DMS79 treated with DMSO at 0.1 percent for 48 hours (cell line): ENCODE data around the gene PI4KB.
A peak's percentile ranks its signal among the peaks of the same experiment; 100 is the strongest.
"Not testable (repeated sequence)": the region's sequence is repeated elsewhere in the genome, so short reads cannot be mapped to it uniquely, and the experiment has no call there.

Source experiments
- DNase-seq: peaks from one replicate; lab custom pipeline; 2025; lab: John Stamatoyannopoulos, UW

PI4KB gene

DNA sequence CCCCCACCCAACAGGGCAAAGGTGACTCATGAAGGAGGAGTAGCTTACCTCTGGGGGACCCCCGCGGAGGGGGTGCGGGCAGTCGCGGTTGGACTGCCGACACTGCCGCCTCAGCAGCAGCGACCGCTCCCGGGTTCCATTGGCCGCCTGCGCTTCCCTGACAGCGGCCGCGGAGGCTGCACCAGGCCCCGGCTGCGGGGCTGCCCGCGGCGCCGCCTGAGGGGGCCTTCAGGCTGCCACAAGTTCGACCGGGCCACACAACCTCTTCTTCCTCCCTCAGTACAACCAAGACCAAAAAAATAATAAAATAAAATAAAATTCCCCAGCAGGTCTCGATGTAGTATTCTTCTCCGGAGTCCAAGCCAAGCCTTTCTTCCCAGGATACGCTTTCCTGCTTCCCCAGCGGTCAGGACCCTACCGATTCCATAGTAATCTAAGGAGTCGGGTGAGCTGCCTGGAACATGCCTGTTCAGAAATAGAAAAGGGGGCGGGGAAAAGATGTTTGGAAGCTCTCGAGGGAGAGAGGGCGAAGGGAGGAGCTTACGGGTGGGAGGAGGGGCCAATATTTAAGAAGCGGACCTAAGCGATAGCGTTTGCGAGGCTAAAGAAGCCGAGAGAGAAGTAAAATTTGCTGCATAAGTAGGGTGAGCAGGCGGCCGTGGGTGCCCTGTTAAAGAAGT is at the start of gene PI4KB:
Gene PI4KB (minus strand): TSS at position 194 of the 680 bp plus-strand sequence. CDS start 10,935 bp downstream, outside the sequence.
- DNase-seq: peak; percentile 98

GRCh38 chr1:151373196-151373595 is 46.0 kb upstream of the PI4KB start:
- DNase-seq: no peak

- peak; percentile 92 for DNase-seq
Measured at GRCh38 chr1:151372058-151372934, 45.1 kb upstream of the PI4KB start, which contains the start of gene SELENBP1. SELENBP1 (minus strand) TSS chr1:151372705; CDS start chr1:151372641, 64 bp downstream.

DNA sequence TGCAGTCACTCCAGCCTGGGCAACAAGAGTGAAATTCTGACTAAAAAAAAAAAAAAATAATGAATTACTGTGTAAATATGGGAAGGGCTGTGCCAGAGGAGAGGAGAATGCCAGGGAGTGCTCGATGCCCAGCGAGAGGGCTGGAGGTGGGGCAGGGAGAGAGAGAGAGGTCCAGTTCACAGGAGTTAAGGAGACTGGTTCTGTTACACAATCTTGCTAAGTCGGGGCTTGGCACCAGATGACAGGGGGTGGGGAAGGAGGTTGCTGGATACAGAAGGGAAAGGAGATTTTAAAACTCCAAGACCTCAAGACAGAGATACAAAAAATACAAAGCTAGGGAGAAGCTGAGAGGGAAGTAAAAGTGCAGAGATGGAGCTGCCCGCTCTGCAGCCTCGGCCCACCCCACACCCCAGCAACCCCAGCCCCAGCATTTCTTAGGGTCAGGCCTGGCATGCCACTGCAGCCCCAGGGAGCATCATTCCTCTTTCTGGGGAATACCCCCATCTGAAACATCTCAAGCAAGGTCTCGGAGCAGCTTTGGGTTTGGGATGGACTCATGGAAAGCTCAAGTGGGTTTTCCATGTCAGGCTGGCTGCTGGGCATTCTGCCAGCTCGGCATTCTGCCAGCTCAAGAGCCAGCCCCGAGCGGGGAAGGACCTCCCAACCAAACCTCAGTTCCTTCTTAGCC is 44.3 kb upstream of the PI4KB start:
- DNase-seq: peak; percentile 78

DNA sequence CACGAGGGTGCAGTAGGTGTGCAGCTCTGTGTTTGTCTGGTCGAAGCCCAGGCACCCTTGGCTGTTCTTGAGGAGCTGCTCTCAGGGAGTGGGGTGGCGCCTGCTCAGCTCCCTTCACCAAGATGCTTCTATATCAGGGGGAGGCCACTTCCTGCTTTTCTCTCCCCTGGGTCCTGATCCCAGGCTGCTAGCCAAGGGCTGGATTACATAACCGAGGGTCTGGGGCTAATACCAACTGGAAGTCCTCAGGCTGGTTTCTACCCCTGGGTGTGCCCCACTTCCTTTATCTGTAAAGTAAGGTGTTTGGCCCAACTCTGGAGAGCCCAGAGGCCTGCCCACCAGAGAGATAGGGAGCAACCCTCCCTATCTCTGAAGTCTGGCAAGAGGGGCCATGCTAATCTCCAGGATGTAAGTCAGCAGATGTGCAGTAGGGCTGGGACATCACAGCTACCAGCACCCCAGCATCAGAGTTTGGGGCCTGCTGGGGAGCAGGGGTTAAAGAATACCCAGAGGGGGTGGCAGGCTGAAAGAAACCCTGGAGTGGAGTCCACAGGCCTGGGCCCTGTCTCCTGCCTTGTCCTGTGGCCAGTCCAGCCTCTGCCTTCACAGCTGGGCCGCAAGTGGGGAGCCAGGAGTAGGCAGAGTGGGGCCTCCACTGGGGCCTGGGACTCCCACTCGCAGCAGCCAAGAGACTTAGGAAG is 43.1 kb upstream of the PI4KB start:
- peak; percentile 15 for DNase-seq

DNA sequence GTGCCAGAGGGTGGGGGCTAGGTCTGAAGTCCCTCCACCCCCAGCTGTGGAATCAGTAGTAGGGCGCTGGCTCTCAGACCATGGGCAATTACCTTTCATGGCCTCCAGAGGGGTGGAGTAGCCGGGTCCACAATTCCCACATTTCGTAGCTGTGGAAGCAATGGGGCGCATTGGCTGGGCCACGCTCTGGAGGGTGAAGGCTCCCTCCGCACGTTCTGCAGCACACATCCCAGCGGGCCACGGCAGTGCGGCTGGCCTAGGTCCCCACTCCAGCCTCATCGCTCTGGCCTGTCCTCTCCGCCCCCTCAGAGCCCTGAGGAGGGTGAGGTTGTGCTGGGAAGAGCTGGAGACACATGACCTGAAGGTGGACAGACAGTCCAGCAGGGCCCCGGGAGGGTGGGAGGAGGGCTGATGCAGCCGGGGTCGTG is 42.4 kb upstream of the PI4KB start:
- no peak for DNase-seq

GRCh38 chr1:151369302-151369610 is 42.0 kb upstream of the PI4KB start:
- no peak for DNase-seq

GRCh38 chr1:151368393-151369301 is 41.4 kb upstream of the PI4KB start:
- peak; percentile 83 for DNase-seq

DNA sequence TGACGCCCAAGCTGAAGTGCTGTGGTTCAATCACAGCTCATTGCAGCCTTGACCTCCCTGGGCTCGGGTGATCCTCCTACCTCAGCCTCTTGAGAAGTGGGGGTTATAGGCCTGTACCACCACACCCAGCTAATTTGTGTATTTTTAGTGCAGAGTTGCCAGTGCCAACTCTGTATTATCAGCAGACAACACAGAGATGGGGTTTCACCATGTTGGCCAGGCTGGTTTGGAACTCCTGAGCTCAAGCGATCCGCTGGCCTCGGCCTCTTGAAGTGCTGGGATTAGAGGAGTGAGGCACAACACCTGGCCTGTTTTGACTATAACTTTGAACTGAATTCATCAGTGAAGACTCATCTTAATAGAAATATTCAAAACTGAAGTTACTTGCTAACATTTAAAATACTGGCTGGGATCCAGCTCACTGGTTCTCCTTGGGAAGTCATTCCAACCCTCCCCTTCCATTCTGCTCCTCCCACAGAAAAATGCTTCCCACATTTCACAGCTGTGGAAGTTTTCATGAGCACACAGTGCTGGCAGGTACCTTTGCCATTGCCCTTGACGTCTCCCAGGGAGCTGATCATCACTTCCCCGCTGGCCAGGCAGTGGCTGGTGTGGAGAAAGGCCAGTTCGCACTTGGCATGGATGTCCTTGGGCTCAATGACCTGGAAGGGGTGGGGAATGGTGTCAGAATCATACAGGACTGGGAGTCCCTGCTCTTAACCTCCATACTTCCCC is 40.6 kb upstream of the PI4KB start:
- DNase-seq: no peak

DNA sequence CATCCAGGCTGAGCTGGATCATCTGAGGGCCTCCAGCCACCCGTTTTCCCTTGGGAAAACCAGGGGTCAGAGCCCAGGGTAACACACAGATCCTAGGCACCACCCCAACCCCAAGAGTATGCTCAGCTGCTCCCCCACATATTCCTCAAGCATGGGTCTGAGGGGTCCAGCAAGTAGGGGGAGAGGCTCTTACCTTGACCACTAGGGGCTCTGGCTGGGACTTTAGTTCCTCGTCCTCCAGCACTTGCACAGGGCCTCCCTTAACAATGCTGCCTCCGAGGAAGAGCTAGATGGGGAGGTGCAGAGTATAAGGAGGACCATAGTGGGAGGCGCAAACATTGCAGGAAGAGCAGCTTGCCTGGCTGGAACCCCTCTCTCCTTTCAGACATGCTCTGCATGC is 37.8 kb upstream of the PI4KB start:
- DNase-seq: no peak

DNA sequence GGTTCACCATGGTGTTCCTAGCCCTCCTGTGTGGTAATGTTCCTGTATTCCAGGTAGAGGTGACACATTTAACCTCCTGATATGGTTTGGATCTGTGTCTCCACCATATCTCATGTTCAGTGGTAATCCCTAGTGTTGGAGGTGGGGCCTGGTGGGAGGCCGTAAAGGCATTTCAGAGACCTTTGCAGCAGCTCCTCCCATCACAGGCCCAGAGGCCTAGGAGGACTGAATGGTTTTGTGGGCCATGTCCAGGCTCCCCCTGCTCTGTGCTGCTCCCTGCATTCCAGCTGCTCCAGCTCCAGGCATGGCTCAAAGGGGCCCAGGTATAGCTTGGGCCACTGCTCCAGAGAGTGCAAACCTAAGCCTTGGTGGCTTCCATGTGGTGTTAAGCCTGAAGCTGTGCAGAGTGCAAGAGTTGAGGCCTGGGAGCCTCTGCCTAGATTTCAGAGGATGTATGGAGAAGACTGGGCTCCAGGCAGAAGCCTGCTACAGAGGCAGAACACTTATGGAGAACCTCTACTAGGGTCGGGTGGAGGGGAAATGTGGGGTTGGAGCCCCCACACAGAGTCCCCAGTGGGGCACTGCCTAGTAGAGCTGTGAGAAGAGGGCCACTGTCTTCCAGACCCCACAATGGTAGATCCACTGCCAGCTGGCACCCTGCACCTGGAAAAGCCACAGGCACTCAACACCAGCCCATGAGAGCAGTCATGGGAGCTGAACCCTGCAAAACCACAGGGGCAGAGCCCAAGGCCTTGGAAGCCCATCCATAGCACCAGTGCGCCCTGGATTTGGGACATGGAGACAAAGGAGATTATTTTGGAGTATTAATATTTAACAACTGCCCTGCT is 35.3 kb upstream of the PI4KB start:
- no peak for DNase-seq

GRCh38 chr1:151361883-151362282 is 34.7 kb upstream of the PI4KB start:
- DNase-seq: no peak

DNA sequence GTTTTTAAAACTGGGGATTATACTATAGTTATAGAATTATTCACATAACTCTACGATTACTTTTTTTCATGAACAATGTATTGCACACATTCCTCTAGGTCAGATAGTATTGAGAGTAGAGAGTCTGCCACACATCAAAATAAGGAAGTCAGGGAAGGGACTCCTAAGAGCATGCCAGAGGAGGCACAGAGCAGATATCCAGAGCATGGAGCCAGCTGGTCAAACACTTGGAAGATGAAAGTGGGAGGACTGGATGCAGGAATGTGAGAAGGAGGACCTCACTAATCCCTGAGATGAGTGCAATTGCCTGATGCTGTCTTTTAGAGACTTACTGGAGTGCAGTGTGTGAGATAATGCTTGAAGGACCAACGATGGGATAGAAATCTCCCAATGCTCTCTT is 29.5 kb upstream of the PI4KB start:
- DNase-seq: no peak

GRCh38 chr1:151352021-151352718 is 25.0 kb upstream of the PI4KB start:
- DNase-seq: no peak

DNA sequence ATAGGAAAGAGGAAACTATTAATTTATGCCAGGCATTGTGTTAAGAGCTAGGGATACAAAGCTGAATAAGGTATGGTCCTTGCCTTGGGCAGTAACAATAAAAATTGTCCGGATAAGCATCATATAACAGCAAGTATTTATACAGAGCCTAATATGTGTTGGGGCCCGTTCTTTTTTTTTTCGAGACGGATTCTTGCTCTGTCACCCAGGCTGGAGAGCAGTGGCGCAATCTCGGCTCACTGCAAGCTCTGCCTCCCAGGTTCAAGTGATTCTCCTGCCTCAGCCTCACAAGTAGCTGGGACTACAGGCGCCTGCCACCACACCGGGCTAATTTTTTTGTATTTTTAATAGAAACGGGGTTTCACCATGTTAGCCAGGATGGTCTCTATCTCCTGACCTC is 23.1 kb upstream of the PI4KB start:
- DNase-seq: not testable (repeated sequence)

DNA sequence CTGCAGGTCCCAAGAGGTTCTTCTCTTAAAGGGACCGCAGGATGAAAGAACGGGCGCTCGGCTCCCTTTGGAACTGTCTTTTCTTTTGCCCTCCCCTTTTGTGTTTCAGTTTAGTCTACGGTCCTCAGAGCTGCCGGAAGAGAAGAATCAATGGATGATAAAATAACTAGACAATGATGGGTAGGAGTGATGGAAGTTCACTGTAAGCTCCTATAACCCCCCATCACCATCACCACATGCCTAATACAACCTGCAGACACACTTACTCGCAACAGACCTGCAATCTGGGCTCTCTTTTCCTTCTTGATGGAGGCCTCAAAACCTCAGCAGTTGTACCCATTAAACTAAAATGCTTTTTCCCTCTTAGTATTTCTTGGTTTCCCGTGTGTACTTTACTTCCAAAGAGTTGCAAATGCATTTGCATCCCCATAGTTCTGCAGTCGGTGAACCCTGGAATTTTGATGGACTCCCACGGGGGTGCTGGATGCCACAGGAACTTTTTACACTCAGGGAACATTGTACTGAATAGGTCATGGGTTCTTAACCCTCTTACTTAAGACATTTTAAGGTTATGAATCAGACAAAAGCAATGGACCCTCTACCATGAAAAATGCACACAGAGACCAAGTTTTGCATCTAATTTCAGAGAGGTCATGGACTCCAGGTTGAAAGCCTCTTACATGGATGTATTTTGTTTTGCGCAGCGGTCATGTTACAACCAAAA is 20.5 kb upstream of the PI4KB start:
- no peak for DNase-seq

- peak; percentile 97 for DNase-seq
Measured at GRCh38 chr1:151346769-151347522, 19.7 kb upstream of the PI4KB start, which contains the start of gene RFX5. RFX5 (minus strand) TSS chr1:151347252; CDS start chr1:151346320, 932 bp downstream.
